Panc1 (cell line): ENCODE data around the gene RAB10. TPM values are rescaled to one million over a fixed set of nuclear protein-coding genes. Genes with fewer than 3 reads are reported as not detected.

Source experiments
- ATAC-seq: fragments of 200-7000 bp; cut with Tn5 transposase; 2 replicates; pipeline ENCODE4 v1.9.1; 2020; ENCODE audit warnings: mild to moderate bottlenecking, moderate library complexity
- BruUV-seq: library from RNA; stranded (reverse); fragments of 400-500 nt; replicated peaks from 2 replicates; lab custom pipeline; 2021; lab: Mats Ljungman, UMichigan
- CTCF ChIA-PET: fragments of 300-600 bp; sonication (Branson Sonifier 250); formaldehyde crosslinking; loops from one replicate; lab custom pipeline; 2022; ENCODE audit warnings: antibody characterized with exemption; lab: Charles Lee
- POLR2A ChIA-PET: fragments of 300-600 bp; sonication (Branson Sonifier 250); formaldehyde crosslinking; loops from one replicate; lab custom pipeline; 2022; ENCODE audit warnings: antibody characterized with exemption; lab: Charles Lee
- DNase-seq: peaks from one replicate; pipeline ENCODE4 v3.0.0-alpha.2; 2010; ENCODE audit warnings: low read depth, low spot score
- H3K27ac ChIP-seq: 2 replicates; pipeline ENCODE4 v1.5.1; 2011; ENCODE audit warnings: mild to moderate bottlenecking, low read length, inconsistent platforms
- H3K27me3 ChIP-seq: fragments of 200-500 bp; sonication (Bioruptor generic); 2 replicates; pipeline ENCODE4 v1.6.0; 2014; ENCODE audit warnings: low read length, inconsistent platforms; ENCODE audit not compliant: control insufficient read depth, insufficient read depth
- H3K36me3 ChIP-seq: fragments of 200-500 bp; sonication (Bioruptor generic); 2 replicates; pipeline ENCODE4 v1.5.1; 2014; ENCODE audit warnings: inconsistent platforms, mild to moderate bottlenecking, low read length, moderate library complexity; ENCODE audit not compliant: control insufficient read depth, insufficient read depth
- H3K4me1 ChIP-seq: 2 replicates; pipeline ENCODE4 v1.5.1; 2011; ENCODE audit warnings: inconsistent platforms, mild to moderate bottlenecking, low read length, moderate library complexity; ENCODE audit not compliant: control insufficient read depth, insufficient read depth
- H3K4me3 ChIP-seq, 2 experiments: 2 replicates each; pipeline ENCODE4 v1.5.1; 2011 to 2012; ENCODE audit warnings: low read depth in 2 of 2, low read length in 2 of 2, mild to moderate bottlenecking in 2 of 2, inconsistent platforms in 1 of 2, moderate library complexity in 1 of 2
- H3K9me3 ChIP-seq: fragments of 200-500 bp; sonication (Bioruptor generic); 2 replicates; pipeline ENCODE4 v1.5.1; 2014; ENCODE audit warnings: low read depth, mild to moderate bottlenecking, inconsistent platforms, low read length, moderate library complexity; ENCODE audit not compliant: control insufficient read depth, insufficient read depth
- CTCF ChIP-seq: fragments of 450-650 bp; IDR thresholded peaks from 2 replicates; pipeline ENCODE4 v1.5.1; 2017; ENCODE audit warnings: mild to moderate bottlenecking
- POLR2AphosphoS5 ChIP-seq: IDR thresholded peaks from 2 replicates; pipeline ENCODE4 v1.6.1; 2012; ENCODE audit warnings: mild to moderate bottlenecking, low read depth, low read length, moderate library complexity
- REST ChIP-seq, 2 experiments: IDR thresholded peaks; 2 replicates each; pipeline ENCODE4 v1.6.1; 2011 to 2012; ENCODE audit warnings: low read depth in 2 of 2, control low read depth in 1 of 2, low read length in 1 of 2, mild to moderate bottlenecking in 1 of 2, moderate library complexity in 1 of 2; ENCODE audit not compliant: insufficient read depth in 1 of 2
- SIN3A ChIP-seq: IDR thresholded peaks from 2 replicates; pipeline ENCODE4 v1.6.1; 2012; ENCODE audit warnings: low read depth, mild to moderate bottlenecking, low read length, moderate library complexity, borderline replicate concordance; ENCODE audit not compliant: insufficient read depth
- TCF7L2 ChIP-seq: IDR thresholded peaks from 2 replicates; pipeline ENCODE4 v1.6.1; 2011; ENCODE audit warnings: mild to moderate bottlenecking, low read depth, low read length, inconsistent platforms
- in situ Hi-C: cut with HindIII; loops from 2 replicates; pipeline ENCODE4 v1.10.0; 2016; ENCODE audit warnings: low sequenced_read_pairs, low pct_unique_long_range_greater_than_20kb
- intact Hi-C: fragments of 100-400 bp; cut with micrococcal nuclease; formaldehyde crosslinking; loops from one replicate; pipeline ENCODE4 v1.10.0; 2022; ENCODE audit not compliant: unreplicated experiment
- total RNA-seq: library from RNA; stranded (reverse); gene quantifications from one replicate; pipeline ENCODE4 v1.2.1, GENCODE V29; 2021; ENCODE audit not compliant: unreplicated experiment

Gene RAB10
- total RNA-seq, 1 experiment from 2014 or later = 208 TPM

- H3K27ac ChIP-seq = no peak overlapping the region
- H3K27me3 ChIP-seq = no peaks in the 10 kb centered on the region
- in situ Hi-C loops (no loop called here), intact Hi-C loops (no loop called here)
- ChIA-PET POLR2A (no interaction called here), CTCF (no interaction called here)
- no peaks in the 10 kb centered on the region for H3K4me1 ChIP-seq
- ATAC-seq (no peak), DNase-seq (no peak)
- no peaks in the 10 kb centered on the region for H3K9me3 ChIP-seq
- BruUV-seq = no TSS peak
- H3K36me3 ChIP-seq = peaks cover 27% of the 10 kb centered on the region
- TF ChIP-seq SIN3A = no peak
- H3K4me3 ChIP-seq = no peak overlapping the region
Observed at GRCh38 chr2:26128176-26128575, 94.3 kb downstream of the RAB10 start.

GRCh38 chr2:26130763-26131162 is 96.9 kb downstream of the RAB10 start:
- Histone ChIP-seq H3K36me3 (peaks cover 36% of the 10 kb centered on the region), H3K4me1 (no peaks in the 10 kb centered on the region), H3K9me3 (no peaks in the 10 kb centered on the region), H3K27ac (no peak overlapping the region), H3K4me3 (no peak overlapping the region), H3K27me3 (no peaks in the 10 kb centered on the region)
- ChIA-PET CTCF (no interaction called here), POLR2A (no interaction called here)
- intact Hi-C loops (no loop called here), in situ Hi-C loops (no loop called here)
- DNase-seq (no peak), ATAC-seq (no peak)
- BruUV-seq = no TSS peak
- no peak for TF ChIP-seq SIN3A
- TF ChIP-seq REST (IDR thresholded peaks at IDR 0.05; ENCODE audit: insufficient read depth in 1 of 2, low read depth in 2 of 2, low read length in 1 of 2) = no peak
- TF ChIP-seq POLR2AphosphoS5 = no peak
- no peak for TF ChIP-seq CTCF
- TF ChIP-seq TCF7L2 = no peak

DNA sequence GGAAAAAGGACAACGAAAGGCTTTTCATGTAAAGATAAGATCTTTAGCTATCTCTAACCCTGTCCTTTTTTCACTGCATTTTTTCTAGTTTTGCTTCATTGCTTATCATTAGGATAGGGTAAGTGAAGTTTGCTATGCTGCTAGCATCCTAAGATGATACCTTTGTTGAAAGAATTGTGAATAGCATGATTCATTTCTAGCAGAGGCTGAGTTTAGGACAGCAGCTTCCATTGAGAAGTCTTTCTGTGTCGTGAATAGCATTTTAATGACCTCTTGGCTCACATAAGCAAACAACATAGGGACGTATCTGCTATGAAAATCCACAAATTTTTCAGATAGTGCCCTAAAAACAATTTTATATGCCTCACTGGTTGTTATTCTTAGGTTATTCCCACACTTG is 102.6 kb downstream of the RAB10 start:
- DNase-seq (no peak), ATAC-seq (no peak)
- H3K9me3 ChIP-seq = no peaks in the 10 kb centered on the region
- ChIA-PET POLR2A (interaction anchor here (0.6 kb wide), 1 partner anchor 17 kb away, joined by 3 read pairs; no protein-coding TSS in a partner anchor), CTCF (no interaction called here)
- H3K36me3 ChIP-seq = peaks cover 22% of the 10 kb centered on the region
- in situ Hi-C loops = no loop called here
- BruUV-seq = TSS peak; percentile 52
- no peak overlapping the region for H3K27ac ChIP-seq
- no peaks in the 10 kb centered on the region for H3K27me3 ChIP-seq
- H3K4me3 ChIP-seq = no peak overlapping the region
- TF ChIP-seq CTCF (no peak), POLR2AphosphoS5 (no peak), SIN3A (no peak), REST (IDR thresholded peaks at IDR 0.05; ENCODE audit: insufficient read depth in 1 of 2, low read depth in 2 of 2, low read length in 1 of 2) (no peak), TCF7L2 (no peak)
- intact Hi-C loops = no loop called here
- no peaks in the 10 kb centered on the region for H3K4me1 ChIP-seq
